MM.1S (cell line): Measurements from ENCODE around the gene SWT1.
A peak's percentile ranks its signal among the peaks of the same experiment; 100 is the strongest.

Experiments
- DNase-seq: peaks from one replicate; pipeline ENCODE4 v3.0.0-alpha.2; 2015
- H2AFZ ChIP-seq: fragments of 300-600 bp; sonication (generic); 2 replicates; pipeline ENCODE4 v1.6.0; 2016; ENCODE audit warnings: antibody characterized with exemption, low read length
- H3F3A ChIP-seq: fragments of 300-600 bp; sonication (generic); 2 replicates; pipeline ENCODE4 v1.6.1; 2016; ENCODE audit warnings: mild to moderate bottlenecking, antibody characterized with exemption, low read length, moderate library complexity, mixed read lengths; ENCODE audit not compliant: insufficient read depth
- H3K27ac ChIP-seq: fragments of 300-600 bp; sonication (generic); 2 replicates; pipeline ENCODE4 v1.5.1; 2016; ENCODE audit warnings: mild to moderate bottlenecking, low read length
- H3K27me3 ChIP-seq: fragments of 300-600 bp; sonication (generic); replicated peaks from 2 replicates; pipeline ENCODE4 v1.6.0; 2016; ENCODE audit warnings: low read length; ENCODE audit not compliant: insufficient read depth
- H3K36me3 ChIP-seq: fragments of 300-600 bp; sonication (generic); replicated peaks from 2 replicates; pipeline ENCODE4 v1.6.1; 2016; ENCODE audit warnings: mild to moderate bottlenecking, low read length, mixed read lengths; ENCODE audit not compliant: insufficient read depth
- H3K4me1 ChIP-seq: fragments of 300-600 bp; sonication (generic); 2 replicates; pipeline ENCODE4 v1.6.1; 2016; ENCODE audit warnings: low read length, mixed read lengths
- H3K4me2 ChIP-seq: fragments of 300-600 bp; sonication (generic); 2 replicates; pipeline ENCODE4 v1.6.0; 2016; ENCODE audit warnings: low read depth, low read length
- H3K4me3 ChIP-seq: fragments of 300-600 bp; sonication (generic); 2 replicates; pipeline ENCODE4 v1.5.1; 2016; ENCODE audit warnings: low read length, mixed read lengths
- H3K79me2 ChIP-seq: fragments of 300-600 bp; sonication (generic); 2 replicates; pipeline ENCODE4 v1.6.1; 2016; ENCODE audit warnings: mixed run types, low read length, mixed read lengths
- H3K9ac ChIP-seq: fragments of 300-600 bp; sonication (generic); 2 replicates; pipeline ENCODE4 v1.6.1; 2016; ENCODE audit warnings: low read length, mixed read lengths
- H3K9me2 ChIP-seq: fragments of 300-600 bp; sonication (generic); replicated peaks from 2 replicates; pipeline ENCODE4 v1.6.1; 2016; ENCODE audit warnings: mild to moderate bottlenecking, low read length, mixed read lengths; ENCODE audit not compliant: insufficient read depth
- H3K9me3 ChIP-seq: fragments of 300-600 bp; sonication (generic); replicated peaks from 2 replicates; pipeline ENCODE4 v1.6.1; 2016; ENCODE audit warnings: mild to moderate bottlenecking, low read length, mixed read lengths; ENCODE audit not compliant: insufficient read depth
- H4K20me1 ChIP-seq: fragments of 300-600 bp; sonication (generic); 2 replicates; pipeline ENCODE4 v1.6.1; 2016; ENCODE audit warnings: mild to moderate bottlenecking, low read length, moderate library complexity, mixed read lengths; ENCODE audit not compliant: insufficient read depth
- CTCF ChIP-seq: fragments of 300-600 bp; sonication (generic); IDR thresholded peaks from 2 replicates; pipeline ENCODE4 v1.5.1; 2016; ENCODE audit warnings: antibody characterized with exemption, low read length, mixed read lengths
- EZH2 ChIP-seq: fragments of 300-600 bp; sonication (generic); optimal IDR thresholded peaks from 2 replicates; pipeline ENCODE3; 2017; ENCODE audit warnings: low read depth, mild to moderate bottlenecking, antibody characterized with exemption, low read length, mixed read lengths
- EZH2phosphoT487 ChIP-seq: fragments of 300-600 bp; sonication (generic); IDR thresholded peaks from 2 replicates; pipeline ENCODE4 v1.6.1; 2018; ENCODE audit warnings: antibody characterized with exemption, low read length

SWT1 gene

DNA sequence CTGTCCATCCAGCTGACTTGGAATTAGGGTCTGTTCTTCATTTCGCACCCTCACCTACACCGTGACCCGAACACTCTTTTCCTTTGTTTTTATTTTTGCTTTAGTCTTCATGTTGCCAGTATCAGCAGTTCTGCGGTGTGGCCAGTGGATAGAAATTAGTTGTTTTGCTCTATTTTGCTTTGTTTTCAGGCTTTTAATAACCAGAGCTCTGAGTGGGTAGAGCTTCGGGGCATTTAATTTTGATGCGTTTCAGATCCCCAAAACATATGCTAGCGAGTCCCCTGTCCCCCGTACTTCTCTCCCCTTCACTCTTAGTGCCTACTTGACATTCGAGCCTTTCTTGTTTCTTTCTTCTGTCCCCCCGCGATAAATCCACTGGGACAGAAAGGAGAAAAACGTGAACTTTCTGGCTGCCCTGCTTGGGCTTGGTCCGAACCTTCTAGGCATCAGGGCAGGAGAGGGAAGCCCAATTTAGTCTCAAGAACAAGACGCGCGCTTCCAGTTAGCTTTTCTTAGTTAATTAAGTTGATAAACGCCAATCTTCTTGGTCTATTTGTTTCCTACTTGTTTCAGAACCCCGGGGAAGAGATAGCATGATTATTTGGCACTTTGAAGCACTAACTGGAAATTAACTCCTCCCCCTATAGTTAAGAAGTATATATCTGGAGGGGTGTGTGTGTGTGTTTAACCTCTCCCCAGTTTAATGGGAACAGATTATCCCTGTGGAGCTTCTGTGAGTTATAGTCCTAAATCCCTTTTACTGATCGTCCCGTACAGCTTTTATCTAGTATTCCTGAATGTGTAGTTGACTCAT is 839 bp downstream of the SWT1 start:
- peaks cover 42% of the 10 kb centered on the region for H3K79me2 ChIP-seq
- peak overlapping the region; percentile 52 for H2AFZ ChIP-seq
- H3K4me1 ChIP-seq: peaks cover 48% of the 10 kb centered on the region
- peak; percentile 34 for DNase-seq
- no peak for TF ChIP-seq EZH2
- TF ChIP-seq CTCF: no peak
- no peak for TF ChIP-seq EZH2phosphoT487
- peaks cover 27% of the 10 kb centered on the region for H3F3A ChIP-seq
- H3K4me3 ChIP-seq: peak overlapping the region; percentile 87
- no peaks in the 10 kb centered on the region for H3K9me3 ChIP-seq
- no peaks in the 10 kb centered on the region for H3K27me3 ChIP-seq
- peak overlapping the region; percentile 91 for H3K9ac ChIP-seq
- peak overlapping the region; percentile 74; the same call in 1 of the 2 replicates for H3K27ac ChIP-seq
- no peaks in the 10 kb centered on the region for H3K9me2 ChIP-seq
- no peaks in the 10 kb centered on the region for H4K20me1 ChIP-seq
- no peaks in the 10 kb centered on the region for H3K36me3 ChIP-seq
- peak overlapping the region; percentile 79 for H3K4me2 ChIP-seq

DNA sequence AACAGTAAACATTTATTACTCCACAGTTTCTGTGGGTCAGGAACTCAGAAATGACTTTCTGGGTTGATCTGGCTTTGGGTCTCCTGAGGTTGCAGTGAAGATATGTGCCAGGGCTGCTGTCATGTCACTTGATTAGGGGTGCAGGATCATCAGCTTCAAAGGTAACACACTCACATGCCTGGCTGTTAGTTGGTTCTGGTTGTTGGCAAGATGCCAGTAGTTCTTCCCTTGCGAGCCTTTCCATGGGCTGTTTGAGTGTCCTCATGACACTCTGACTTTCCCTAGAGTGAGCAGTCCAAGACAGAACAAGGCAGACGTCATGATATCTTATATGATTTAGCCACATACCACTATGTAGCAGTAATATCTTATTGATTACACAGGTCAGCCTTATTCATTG is 1.8 kb downstream of the SWT1 start:
- Histone ChIP-seq H2AFZ (no peak overlapping the region), H3K4me1 (peaks cover 48% of the 10 kb centered on the region), H3K27ac (no peak overlapping the region), H3K36me3 (no peaks in the 10 kb centered on the region), H3K27me3 (no peaks in the 10 kb centered on the region), H3K4me3 (no peak overlapping the region), H4K20me1 (no peaks in the 10 kb centered on the region), H3K79me2 (peaks cover 42% of the 10 kb centered on the region), H3K9me3 (no peaks in the 10 kb centered on the region), H3F3A (peaks cover 27% of the 10 kb centered on the region), H3K4me2 (peak overlapping the region; percentile 79), H3K9me2 (no peaks in the 10 kb centered on the region), H3K9ac (no peak overlapping the region)
- TF ChIP-seq CTCF (no peak), EZH2phosphoT487 (no peak)
- DNase-seq: no peak

- Histone ChIP-seq H3K36me3 (no peaks in the 10 kb centered on the region), H3K9me2 (no peaks in the 10 kb centered on the region), H3F3A (peaks cover 27% of the 10 kb centered on the region), H3K4me3 (0 out of 2 replicates have a peak overlapping the region, but pooled peaks have one; percentile 3), H3K9me3 (no peaks in the 10 kb centered on the region), H3K4me1 (peaks cover 47% of the 10 kb centered on the region), H3K27ac (peak overlapping the region; percentile 55; the same call in 1 of the 2 replicates), H4K20me1 (no peaks in the 10 kb centered on the region), H3K9ac (no peak overlapping the region), H2AFZ (peak overlapping the region; percentile 28), H3K27me3 (no peaks in the 10 kb centered on the region), H3K79me2 (peaks cover 36% of the 10 kb centered on the region), H3K4me2 (peak overlapping the region; percentile 49)
- DNase-seq: peak; percentile 71
- TF ChIP-seq EZH2: no peak
- no peak for TF ChIP-seq EZH2phosphoT487
- no peak for TF ChIP-seq CTCF
These were observed 3.0 kb downstream of the SWT1 start for GRCh38 chr1:185159966-185160365.
